ENCODE data around the gene DYNC1I2.

The DYNC1I2 gene

GRCh38 chr2:171745141-171745540, 57.9 kb downstream of the DYNC1I2 start:
- H3F3A ChIP-seq (ENCODE audit: insufficient read depth, low read length) = no peaks in the 10 kb centered on the region
- no peak overlapping the region for H2AFZ ChIP-seq (ENCODE audit: low read length)
- H3K4me3 ChIP-seq (ENCODE audit: low read depth, low read length, poor library complexity, severe bottlenecking) = no peak overlapping the region
- peaks cover 45% of the 10 kb centered on the region for H3K36me3 ChIP-seq (ENCODE audit: insufficient read depth, low read length)
- no peaks in the 10 kb centered on the region for H3K9me2 ChIP-seq (ENCODE audit: low read depth, low read length)
- H3K27ac ChIP-seq (ENCODE audit: low read depth, low read length, poor library complexity, severe bottlenecking) = no peak overlapping the region
- H3K9ac ChIP-seq (ENCODE audit: low read length) = no peak overlapping the region
- no peaks in the 10 kb centered on the region for H4K20me1 ChIP-seq (ENCODE audit: insufficient read depth, low read length)
- H3K4me1 ChIP-seq (ENCODE audit: insufficient read depth, low read length, severe bottlenecking) = peaks cover 9% of the 10 kb centered on the region
- TF ChIP-seq EZH2 (IDR thresholded peaks at IDR 0.05; ENCODE audit: borderline replicate concordance, low read length) (no peak), CTCF (IDR thresholded peaks at IDR 0.05; ENCODE audit: low read length) (no peak)
- H3K79me2 ChIP-seq (ENCODE audit: insufficient read depth, low read length) = no peaks in the 10 kb centered on the region
- H3K4me2 ChIP-seq (ENCODE audit: low read length) = no peak overlapping the region
- H3K27me3 ChIP-seq (ENCODE audit: insufficient read depth, low read length) = no peaks in the 10 kb centered on the region
- no peaks in the 10 kb centered on the region for H3K9me3 ChIP-seq (ENCODE audit: low read length)

GRCh38 chr2:171745806-171746205, 58.5 kb downstream of the DYNC1I2 start:
- Histone ChIP-seq H3K4me3 (ENCODE audit: low read depth, low read length, poor library complexity, severe bottlenecking) (no peak overlapping the region), H3F3A (ENCODE audit: insufficient read depth, low read length) (no peaks in the 10 kb centered on the region), H3K4me1 (ENCODE audit: insufficient read depth, low read length, severe bottlenecking) (peaks cover 7% of the 10 kb centered on the region), H3K79me2 (ENCODE audit: insufficient read depth, low read length) (no peaks in the 10 kb centered on the region), H3K27ac (ENCODE audit: low read depth, low read length, poor library complexity, severe bottlenecking) (no peak overlapping the region), H3K9ac (ENCODE audit: low read length) (no peak overlapping the region), H4K20me1 (ENCODE audit: insufficient read depth, low read length) (no peaks in the 10 kb centered on the region), H3K4me2 (ENCODE audit: low read length) (no peak overlapping the region), H2AFZ (ENCODE audit: low read length) (no peak overlapping the region), H3K9me2 (ENCODE audit: low read depth, low read length) (no peaks in the 10 kb centered on the region), H3K36me3 (ENCODE audit: insufficient read depth, low read length) (peaks cover 45% of the 10 kb centered on the region), H3K9me3 (ENCODE audit: low read length) (no peaks in the 10 kb centered on the region), H3K27me3 (ENCODE audit: insufficient read depth, low read length) (no peaks in the 10 kb centered on the region)
- TF ChIP-seq EZH2 (IDR thresholded peaks at IDR 0.05; ENCODE audit: borderline replicate concordance, low read length) (no peak), CTCF (IDR thresholded peaks at IDR 0.05; ENCODE audit: low read length) (no peak)

GRCh38 chr2:171747371-171747770, 60.1 kb downstream of the DYNC1I2 start:
- Histone ChIP-seq H3K36me3 (ENCODE audit: insufficient read depth, low read length) (peaks cover 45% of the 10 kb centered on the region), H4K20me1 (ENCODE audit: insufficient read depth, low read length) (no peaks in the 10 kb centered on the region)

More at GRCh38 chr2:171747371-171747770, 60.1 kb downstream of the DYNC1I2 start:
- no peaks in the 10 kb centered on the region for H3K9me2 ChIP-seq (ENCODE audit: low read depth, low read length)
- H3K4me3 ChIP-seq (ENCODE audit: low read depth, low read length, poor library complexity, severe bottlenecking) = no peak overlapping the region
- no peaks in the 10 kb centered on the region for H3K9me3 ChIP-seq (ENCODE audit: low read length)
- H3K4me1 ChIP-seq (ENCODE audit: insufficient read depth, low read length, severe bottlenecking) = no peaks in the 10 kb centered on the region
- H3K9ac ChIP-seq (ENCODE audit: low read length) = no peak overlapping the region
- no peak for TF ChIP-seq CTCF (IDR thresholded peaks at IDR 0.05; ENCODE audit: low read length)
- TF ChIP-seq EZH2 (IDR thresholded peaks at IDR 0.05; ENCODE audit: borderline replicate concordance, low read length) = no peak
- H3K27ac ChIP-seq (ENCODE audit: low read depth, low read length, poor library complexity, severe bottlenecking) = no peak overlapping the region
- no peak overlapping the region for H2AFZ ChIP-seq (ENCODE audit: low read length)
- no peaks in the 10 kb centered on the region for H3K27me3 ChIP-seq (ENCODE audit: insufficient read depth, low read length)
- H3F3A ChIP-seq (ENCODE audit: insufficient read depth, low read length) = no peaks in the 10 kb centered on the region
- no peak overlapping the region for H3K4me2 ChIP-seq (ENCODE audit: low read length)
- H3K79me2 ChIP-seq (ENCODE audit: insufficient read depth, low read length) = no peaks in the 10 kb centered on the region

All from OCI-LY1 (cell line).